ENCODE results near the gene LAMTOR1. TPM values are rescaled to one million over a fixed set of nuclear protein-coding genes. Genes with fewer than 3 reads are reported as not detected.

Gene LAMTOR1
- 92.9 and 119 TPM in 2 replicates for total RNA-seq

DNA sequence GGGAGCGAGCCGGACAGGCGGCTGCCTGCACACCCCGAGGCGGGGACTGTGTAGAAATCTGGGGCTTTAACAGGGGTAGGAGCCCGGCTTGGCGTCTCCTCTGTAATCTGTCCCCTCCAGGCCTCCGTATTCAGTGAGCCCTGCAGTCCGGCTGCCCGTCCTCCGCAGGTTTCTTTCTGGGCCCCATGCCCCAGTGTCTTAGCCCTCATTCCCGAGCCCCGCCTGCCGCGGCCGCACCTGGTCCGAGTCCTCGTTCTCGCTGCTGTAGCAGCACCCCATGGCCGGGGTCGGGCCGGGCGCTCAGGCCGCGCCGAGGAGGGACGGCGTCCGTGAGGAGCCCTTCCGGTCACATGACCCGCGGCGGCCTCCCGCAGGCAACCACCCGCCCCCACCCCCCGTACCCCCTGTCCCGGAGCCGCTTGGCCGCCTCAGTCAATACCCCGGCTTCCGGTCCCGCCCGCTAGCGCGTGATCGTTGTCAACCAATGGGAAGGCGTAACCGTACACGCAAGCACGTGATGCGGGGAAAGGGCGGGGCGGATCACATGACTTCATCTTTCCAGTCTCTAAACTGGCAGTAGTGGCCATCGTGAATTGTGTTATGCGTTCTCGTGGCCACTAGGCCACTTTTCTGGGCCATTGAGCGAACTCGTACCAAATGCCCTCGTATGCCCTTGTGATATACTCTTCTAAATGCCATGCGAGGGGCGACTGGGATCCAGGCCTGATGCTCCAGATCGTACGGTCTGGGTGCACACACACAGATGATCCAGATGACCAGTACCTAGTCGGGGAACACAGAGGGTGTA lies at the start of gene LAMTOR1:
LAMTOR1 (minus strand) TSS at position 352 of the 808 bp plus-strand sequence; CDS start at position 279, 73 bp downstream.

DNA sequence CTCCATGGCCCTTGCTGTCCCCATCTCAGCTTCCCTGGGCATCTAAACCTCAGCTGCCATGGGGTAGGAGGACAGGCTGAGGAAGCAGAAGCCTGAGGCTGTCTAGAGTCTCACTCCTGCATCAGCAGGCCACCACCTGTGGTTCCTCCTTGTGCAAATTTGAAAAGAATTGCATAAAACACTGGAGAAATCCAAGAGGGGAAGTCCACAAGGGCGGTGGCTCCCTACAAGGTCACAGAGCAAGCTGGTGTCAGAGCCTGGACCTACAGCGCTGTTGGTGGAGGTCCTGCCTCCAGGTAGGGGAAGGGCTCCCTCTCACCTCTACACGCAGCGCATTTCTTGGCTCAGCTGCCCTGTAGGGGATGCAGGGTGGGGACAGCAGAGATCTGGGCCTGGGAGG lies 32.4 kb upstream of the LAMTOR1 start, which contains the start of gene FOLR3:
FOLR3 (plus strand) TSS at position 253 of the 400 bp plus-strand sequence. CDS start 228 bp downstream, outside the sequence.

DNA sequence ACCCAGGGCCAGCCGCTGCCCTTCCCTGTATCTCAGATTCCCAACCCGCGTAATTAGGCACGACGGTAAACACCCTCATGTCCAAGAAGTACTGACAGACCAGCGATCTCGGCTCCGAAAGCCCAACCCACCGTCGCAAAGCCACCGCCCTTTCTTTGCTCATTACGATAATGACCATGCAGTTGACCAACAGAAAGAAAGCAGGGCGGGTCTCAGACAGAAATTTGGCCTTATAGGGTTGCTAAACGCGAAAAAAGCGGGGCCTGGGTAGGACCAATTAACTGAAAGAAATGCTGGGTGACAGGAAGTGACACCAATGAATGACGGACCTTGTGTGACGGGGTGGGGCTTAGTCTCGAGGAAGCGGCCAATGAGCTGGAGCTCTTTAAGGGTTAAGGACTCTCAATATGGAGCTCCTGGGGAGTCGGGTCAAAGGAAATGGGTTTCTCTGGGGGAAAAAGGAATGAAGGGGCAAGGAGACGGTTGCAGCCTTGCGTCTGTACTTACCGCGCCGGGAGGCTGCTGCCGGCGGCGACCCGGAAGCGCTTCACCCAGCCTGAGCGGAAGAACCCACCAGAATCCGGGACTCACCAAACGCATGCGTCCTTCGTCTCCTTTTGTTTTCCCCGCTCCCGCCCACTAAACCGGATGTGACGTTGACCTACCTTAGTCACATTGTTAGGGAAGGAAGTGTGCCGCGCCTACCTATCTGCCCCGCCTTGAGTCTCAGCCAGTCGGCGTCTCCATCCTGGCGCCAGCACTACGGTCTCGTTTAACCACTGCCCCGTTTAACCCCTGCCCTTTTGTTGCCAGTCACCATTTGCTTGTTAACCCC lies 9.3 kb upstream of the LAMTOR1 start, which contains the start of gene ANAPC15:
ANAPC15 (minus strand) TSS at position 553 of the 835 bp plus-strand sequence. CDS start 1,419 bp downstream, outside the sequence.

DNA sequence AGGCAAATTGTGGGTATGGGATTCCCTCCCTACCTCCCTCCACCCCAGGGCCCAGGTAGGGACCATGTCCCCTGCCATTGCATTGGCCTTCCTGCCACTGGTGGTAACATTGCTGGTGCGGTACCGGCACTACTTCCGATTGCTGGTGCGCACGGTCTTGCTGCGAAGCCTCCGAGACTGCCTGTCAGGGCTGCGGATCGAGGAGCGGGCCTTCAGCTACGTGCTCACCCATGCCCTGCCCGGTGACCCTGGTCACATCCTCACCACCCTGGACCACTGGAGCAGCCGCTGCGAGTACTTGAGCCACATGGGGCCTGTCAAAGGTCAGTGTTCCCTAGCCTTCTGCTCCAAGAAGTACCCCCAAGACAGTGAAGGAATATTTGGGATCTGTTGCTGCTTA lies 2.8 kb upstream of the LAMTOR1 start, which contains the start of gene TOMT:
TOMT (plus strand) TSS at position 37 of the 400 bp plus-strand sequence; CDS start at position 65, 28 bp downstream.

DNA sequence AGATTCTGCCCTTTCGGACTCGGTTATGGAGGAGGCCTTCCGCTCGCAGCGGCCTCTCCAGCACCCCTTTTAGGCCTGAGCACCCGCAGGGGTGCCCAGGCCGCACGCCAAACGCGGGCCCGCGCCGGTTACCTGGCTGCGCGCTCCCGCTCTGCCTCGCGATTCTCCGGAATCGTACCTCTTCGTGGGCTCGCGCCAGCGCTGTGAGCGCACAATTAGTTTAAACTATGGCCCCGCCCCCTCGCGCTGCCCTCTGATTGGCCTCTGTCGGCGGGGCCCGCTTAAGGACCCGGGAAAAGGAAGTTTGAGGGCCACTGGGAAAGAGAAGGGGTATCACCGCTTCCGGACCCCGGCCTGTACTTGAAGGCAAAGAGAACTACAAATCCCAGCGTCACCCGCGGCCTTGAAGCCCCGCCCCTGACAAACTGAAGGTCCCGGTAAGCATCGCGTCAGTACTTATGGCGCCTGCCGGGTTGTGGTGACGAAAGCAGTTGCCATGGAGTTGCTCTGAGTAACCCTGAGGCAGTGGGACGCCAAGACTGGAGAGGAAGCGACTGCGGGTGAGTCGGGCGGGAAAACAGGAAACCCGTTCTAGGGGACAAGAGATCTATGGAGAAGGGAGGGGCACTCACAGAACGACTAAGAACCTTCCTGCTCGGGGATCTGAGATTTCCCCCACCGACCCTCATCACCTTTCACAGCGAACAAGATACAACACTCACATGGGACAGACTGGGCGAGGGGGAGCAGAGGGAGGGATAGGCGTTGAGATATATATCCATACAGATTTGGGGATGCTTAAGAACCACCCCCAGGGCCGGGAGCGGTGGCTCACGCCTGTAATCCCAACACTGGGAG lies 22.5 kb downstream of the LAMTOR1 start, which contains the start of the genes LRRC51 and NUMA1:
LRRC51 (plus strand) TSS at position 525 of the 858 bp plus-strand sequence. CDS start 8,234 bp downstream, outside the sequence.
NUMA1 (minus strand) TSS at position 217 of the 858 bp plus-strand sequence. CDS start 44,599 bp downstream, outside the sequence.

Other genes starting within 250 kb of the LAMTOR1 start
- gene DEFB131B, start 224.8 kb downstream of the LAMTOR1 start, total RNA-seq, result not detected in 2 replicates
- gene XNDC1N, start 174.7 kb downstream of the LAMTOR1 start, total RNA-seq, result 2.6 and 9.4 TPM in 2 replicates
- 94.4 and 97.8 TPM in 2 replicates for gene RNF121, start 174.3 kb downstream of the LAMTOR1 start, total RNA-seq
- 7.0 and 9.1 TPM in 2 replicates for gene IL18BP, start 104.4 kb downstream of the LAMTOR1 start, total RNA-seq
- 114 and 117 TPM in 2 replicates for gene NUMA1, start 22.8 kb downstream of the LAMTOR1 start, total RNA-seq
- 3.2 and 4.2 TPM in 2 replicates for gene LRRC51, start 22.4 kb downstream of the LAMTOR1 start, total RNA-seq
- gene TOMT, start 2.6 kb upstream of the LAMTOR1 start, total RNA-seq, result not detected in 2 replicates
- 22.8 and 26.6 TPM in 2 replicates for gene ANAPC15, start 9.4 kb upstream of the LAMTOR1 start, total RNA-seq
- gene FOLR3, start 32.4 kb upstream of the LAMTOR1 start, total RNA-seq, result not detected in 2 replicates
- gene FOLR1, start 88.8 kb upstream of the LAMTOR1 start, total RNA-seq, result not detected in 2 replicates
- not detected in 2 replicates for gene FOLR2, start 113.5 kb upstream of the LAMTOR1 start, total RNA-seq
- gene INPPL1, start 121.5 kb upstream of the LAMTOR1 start, total RNA-seq, result 34.0 and 40.0 TPM in 2 replicates
- not detected in 2 replicates for gene PHOX2A, start 140.9 kb upstream of the LAMTOR1 start, total RNA-seq

Measured in epithelial cell of umbilical artery (primary cell).